ENCODE measurements around the gene MYL12A. TPM values are rescaled to one million over a fixed set of nuclear protein-coding genes. Genes with fewer than 3 reads are reported as not detected.

Gene MYL12A
- total and polyA plus RNA-seq, 2 donors (not counting 3 experiments of a cell fraction or from before 2014, with no cell fraction given), result 597 to 796 TPM

- CTCF ChIA-PET, result interaction anchor here (0.7 kb wide), 1 partner anchor 9 kb away, joined by 3 read pairs; no protein-coding TSS in a partner anchor
- Histone ChIP-seq H3K9me3 (replicated peaks; ENCODE audit: control insufficient read depth, insufficient read depth, low read length) (no peaks in the 10 kb centered on the region), H3K9ac (replicated peaks; ENCODE audit: extremely low read depth, insufficient read depth, low read length) (no peak overlapping the region), H3K36me3 (ENCODE audit: control insufficient read depth in 2 of 2, extremely low read depth in 1 of 2, insufficient read depth in 2 of 2, low read length in 2 of 2) (no peaks in the 10 kb centered on the region), H3K4me1 (ENCODE audit: control insufficient read depth, extremely low read depth, insufficient read depth, low read length) (no peaks in the 10 kb centered on the region), H3K27me3 (ENCODE audit: control insufficient read depth in 2 of 2, insufficient read depth in 2 of 2, low read length in 2 of 2) (peaks cover 3 to 5% of the 10 kb centered on the region in 2 experiments), H2AFZ (ENCODE audit: low read depth, low read length) (no peak overlapping the region), H3K4me2 (ENCODE audit: insufficient read depth, low read length) (no peak overlapping the region), H3K27ac (ENCODE audit: insufficient read depth, low read depth, low read length) (no peak overlapping the region), H3K4me3 (replicated peaks in 1 of 3; ENCODE audit: insufficient read depth in 1 of 3, low read depth in 1 of 3, low read length in 3 of 3) (no peak overlapping the region), H3K79me2 (ENCODE audit: control insufficient read depth, insufficient read depth, low read length) (no peaks in the 10 kb centered on the region), H3K9me1 (replicated peaks; ENCODE audit: control insufficient read depth, extremely low read depth, insufficient read depth, low read length) (no peaks in the 10 kb centered on the region), H4K20me1 (replicated peaks; ENCODE audit: control insufficient read depth, extremely low read depth, insufficient read depth, low read length) (no peaks in the 10 kb centered on the region)
- DNase-seq (ENCODE audit: low read depth, low spot score) (no peak), FAIRE-seq (no peak)
- TF ChIP-seq CTCF (IDR thresholded peaks at IDR 0.05; ENCODE audit: extremely low read depth in 1 of 2, insufficient read depth in 1 of 2, low read depth in 1 of 2, low read length in 2 of 2) (no peak), POLR2A (IDR thresholded peaks at IDR 0.05; ENCODE audit: low read depth, low read length) (no peak), FOS (IDR thresholded peaks at IDR 0.05; ENCODE audit: borderline replicate concordance, insufficient read depth, low read length) (no peak), POLR2AphosphoS5 (IDR thresholded peaks at IDR 0.05; ENCODE audit: insufficient read depth, low read depth, low read length) (no peak), JUN (IDR thresholded peaks at IDR 0.05; ENCODE audit: borderline replicate concordance, insufficient read depth, insufficient read length, low read depth) (no peak), MAX (IDR thresholded peaks at IDR 0.05; ENCODE audit: insufficient read depth, insufficient read length) (no peak), GATA2 (IDR thresholded peaks at IDR 0.05; ENCODE audit: insufficient read depth, insufficient read length, low read depth, low read length) (no peak), MYC (IDR thresholded peaks at IDR 0.05; ENCODE audit: low read depth, low read length) (no peak), EZH2 (IDR thresholded peaks at IDR 0.05; ENCODE audit: borderline replicate concordance, low read depth, low read length, severe bottlenecking) (no peak)
- dilution Hi-C loops (cut with MboI; ENCODE audit: extremely low pct_ligation_motif_present, low sequenced_read_pairs) (no loop called here), intact Hi-C loops (cut with micrococcal nuclease) (no loop called here)
- POLR2A ChIA-PET, result no interaction called here
- BruUV-seq (replicated peaks), result no TSS peak
These were observed 47.5 kb upstream of the MYL12A start for GRCh38 chr18:3199942-3200645.
